GM19351 (cell line): Measurements from ENCODE around the gene RPL34.

Experiments used
- ATAC-seq: cut with Tn5 transposase; IDR thresholded peaks from one replicate; pipeline ENCODE4 v1.9.1; 2021; ENCODE audit warnings: mild to moderate bottlenecking, moderate library complexity; ENCODE audit not compliant: unreplicated experiment

The RPL34 gene

GRCh38 chr4:108622828-108623227, 2.5 kb downstream of the RPL34 start:
- no peak for ATAC-seq

GRCh38 chr4:108624263-108625056, 4.1 kb downstream of the RPL34 start:
- no peak for ATAC-seq

GRCh38 chr4:108626056-108626455, 5.7 kb downstream of the RPL34 start:
- no peak for ATAC-seq

DNA sequence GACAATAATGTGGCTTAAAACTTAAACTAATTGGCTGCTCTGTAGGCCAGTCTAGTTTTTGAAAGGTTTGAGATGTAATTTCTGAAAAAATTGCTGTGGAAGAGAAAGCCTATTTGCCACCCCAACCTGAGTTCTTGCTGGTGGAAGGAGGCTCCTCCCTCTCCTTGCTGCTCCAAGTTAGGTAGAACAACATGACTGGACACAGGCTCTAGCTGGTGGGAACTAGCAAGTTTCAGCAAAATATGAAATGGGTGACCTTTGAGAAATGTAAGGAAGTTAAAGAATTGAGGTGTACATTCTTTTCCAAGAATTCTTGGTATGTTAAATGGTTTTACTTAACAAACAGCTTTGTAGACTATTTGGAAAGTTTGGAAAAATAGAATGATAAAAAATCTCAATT, 8.0 kb downstream of the RPL34 start:
- ATAC-seq = no peak

DNA sequence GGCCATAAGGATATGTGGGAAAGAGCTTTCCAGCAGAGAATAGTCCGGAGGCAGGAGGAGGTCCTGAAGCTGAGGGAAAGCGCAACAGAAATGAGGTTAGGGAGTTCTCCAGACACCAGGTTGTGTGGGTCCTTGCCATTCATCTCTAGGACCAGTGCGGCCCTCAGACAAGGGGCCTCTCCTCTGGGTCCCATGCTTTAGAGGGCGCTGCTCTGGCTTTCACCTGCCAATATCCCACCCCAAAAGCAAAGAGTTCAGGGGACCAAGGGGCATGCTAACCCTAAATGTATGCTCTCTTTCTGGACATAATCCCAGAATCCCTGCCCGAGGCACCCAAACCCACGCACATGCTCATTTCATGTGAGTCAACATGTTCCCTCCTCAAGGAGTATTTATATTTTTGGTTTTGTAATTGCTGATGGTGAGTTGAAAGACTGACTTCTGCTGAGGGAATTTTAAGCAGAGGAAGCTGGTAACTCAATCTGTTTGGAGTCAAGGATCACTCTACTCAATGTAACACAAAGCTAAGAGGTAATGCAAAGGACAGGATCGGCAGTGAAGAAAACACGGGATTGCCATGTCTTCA, 14.8 kb downstream of the RPL34 start:
- no peak for ATAC-seq

- ATAC-seq = no peak
Observed at GRCh38 chr4:108636246-108636645, 15.9 kb downstream of the RPL34 start.

DNA sequence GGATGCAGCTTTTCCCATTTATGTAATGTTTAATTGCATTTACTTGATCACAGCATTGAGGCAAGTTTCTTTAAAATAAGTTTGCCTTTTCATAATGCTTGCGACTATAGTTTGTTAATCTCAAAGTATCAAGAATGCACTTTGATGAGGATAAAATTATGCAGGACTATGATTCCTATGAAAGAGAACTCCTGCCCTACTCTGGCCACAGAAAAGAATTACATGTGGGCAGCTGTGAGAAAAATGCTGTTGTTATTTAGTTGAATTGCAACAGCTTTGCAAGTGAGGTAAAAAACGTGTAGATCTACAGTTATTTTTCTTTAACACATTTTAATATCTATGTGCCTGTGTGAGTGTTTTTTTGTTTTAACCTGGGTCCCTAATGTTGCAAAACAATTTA, 17.5 kb downstream of the RPL34 start:
- no peak for ATAC-seq

DNA sequence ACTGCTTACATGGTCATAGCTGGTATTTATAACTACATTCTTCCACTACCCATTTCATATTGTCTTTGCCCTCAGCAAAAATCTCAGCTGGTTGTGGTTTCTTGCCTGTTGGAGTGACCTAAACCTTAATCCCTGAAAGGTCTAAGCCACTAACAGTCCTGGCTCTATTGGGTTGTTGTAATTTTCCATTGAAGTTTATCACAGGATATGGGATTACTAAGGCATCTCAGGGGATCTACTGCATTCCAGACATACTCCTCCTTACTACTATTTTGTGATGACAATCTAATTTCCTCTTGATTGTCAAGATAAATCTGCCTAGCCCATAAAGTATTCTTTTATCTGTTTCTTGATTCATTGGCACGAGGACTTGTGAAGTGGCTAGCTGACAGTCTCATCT, 23.9 kb downstream of the RPL34 start:
- no peak for ATAC-seq

DNA sequence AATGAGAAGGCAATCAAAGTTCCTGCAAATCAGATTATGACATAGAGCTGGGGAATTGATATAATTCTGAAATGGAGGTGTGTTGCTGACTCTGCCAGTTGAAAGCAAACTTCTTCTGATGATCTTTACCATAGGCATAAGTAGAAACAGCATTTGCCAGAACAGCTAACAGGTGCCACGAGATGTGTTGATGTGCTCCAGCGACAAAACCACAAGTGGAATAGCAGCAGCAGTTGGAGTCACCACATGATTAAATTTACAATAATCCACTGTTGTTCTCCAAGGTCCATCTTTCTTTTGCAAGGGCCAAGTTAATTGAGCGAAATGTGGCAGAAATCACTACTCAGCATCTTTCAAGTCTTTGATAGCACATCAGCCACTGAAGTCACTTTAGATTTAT, 26.3 kb downstream of the RPL34 start:
- no peak for ATAC-seq

DNA sequence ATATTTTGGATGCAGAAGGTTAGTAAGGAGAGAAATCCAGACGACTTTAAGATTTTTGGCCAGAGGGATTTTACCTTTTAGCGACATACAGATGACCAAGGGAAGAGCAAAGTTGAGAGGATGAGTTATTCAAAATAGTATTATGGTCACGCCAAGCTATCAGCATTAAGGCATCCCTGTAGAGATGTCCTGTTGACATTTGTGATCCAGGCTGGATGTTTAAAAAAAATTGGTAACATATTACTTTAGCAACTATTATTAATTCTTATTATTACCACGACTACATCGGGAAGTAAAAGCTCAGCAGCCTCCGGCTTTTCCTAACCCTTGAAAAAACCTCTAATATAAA, 29.5 kb downstream of the RPL34 start:
- ATAC-seq = peak; percentile 6

GRCh38 chr4:108650212-108651013, 30.0 kb downstream of the RPL34 start, which contains the start of gene OSTC:
Gene OSTC (plus strand): TSS chr4:108650599. CDS start chr4:108650656, 57 bp downstream.
- ATAC-seq = peak; percentile 85

DNA sequence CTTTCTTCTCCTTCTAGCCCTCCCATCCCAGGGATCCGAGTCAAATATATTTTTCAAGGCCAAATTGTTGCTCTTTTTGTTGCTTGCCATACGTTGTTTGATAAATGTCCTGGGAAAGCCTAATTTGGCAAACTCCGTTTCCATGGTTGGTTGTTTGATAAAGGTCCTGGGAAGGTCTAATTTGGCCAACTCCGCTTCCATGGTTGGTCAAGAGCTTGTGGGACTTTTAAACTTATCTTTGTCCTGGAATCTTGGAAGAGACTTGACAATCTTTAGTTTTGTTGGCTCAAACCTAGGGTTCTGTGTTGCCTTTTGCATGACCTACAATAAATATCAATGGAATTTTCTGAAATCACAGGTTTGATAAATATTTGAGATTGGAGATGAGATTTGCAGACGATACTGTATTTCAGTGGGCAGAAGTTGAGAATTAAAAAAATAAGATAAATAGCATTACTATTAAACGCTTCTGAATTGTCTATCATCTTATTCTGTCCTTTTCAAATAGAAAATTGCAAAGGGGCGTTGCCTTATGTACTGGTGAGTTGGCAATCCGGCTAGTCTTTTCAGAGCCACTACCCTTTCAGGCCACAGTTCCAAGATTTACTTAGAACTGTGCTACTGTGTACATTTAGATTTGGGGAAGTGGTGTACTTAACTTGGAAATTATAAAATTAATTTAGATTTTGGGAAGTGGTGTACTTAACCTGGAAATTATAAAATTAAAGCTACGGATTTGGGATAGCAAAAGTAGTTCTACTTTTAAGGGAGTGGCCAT, 30.8 kb downstream of the RPL34 start:
- ATAC-seq = peak; percentile 43

DNA sequence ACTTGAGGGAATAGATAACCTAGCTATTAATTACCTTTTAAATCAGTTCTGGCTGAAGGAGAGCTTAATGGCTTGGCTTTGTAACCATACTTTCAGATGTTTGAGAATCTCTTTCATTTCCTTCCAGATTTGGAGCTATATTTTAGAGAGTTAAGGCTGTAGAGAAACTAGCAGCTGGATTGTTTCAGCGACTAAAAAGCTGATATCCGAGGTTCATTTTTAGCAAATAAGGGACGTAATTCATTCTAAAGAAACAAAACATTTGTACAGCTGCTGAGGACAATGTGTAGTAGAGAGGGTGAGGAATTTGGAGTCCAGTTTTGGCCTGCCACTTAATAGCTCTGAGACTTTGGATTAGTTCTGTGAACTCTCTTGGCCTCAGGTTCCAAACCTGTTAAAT, 42.3 kb downstream of the RPL34 start:
- no peak for ATAC-seq

DNA sequence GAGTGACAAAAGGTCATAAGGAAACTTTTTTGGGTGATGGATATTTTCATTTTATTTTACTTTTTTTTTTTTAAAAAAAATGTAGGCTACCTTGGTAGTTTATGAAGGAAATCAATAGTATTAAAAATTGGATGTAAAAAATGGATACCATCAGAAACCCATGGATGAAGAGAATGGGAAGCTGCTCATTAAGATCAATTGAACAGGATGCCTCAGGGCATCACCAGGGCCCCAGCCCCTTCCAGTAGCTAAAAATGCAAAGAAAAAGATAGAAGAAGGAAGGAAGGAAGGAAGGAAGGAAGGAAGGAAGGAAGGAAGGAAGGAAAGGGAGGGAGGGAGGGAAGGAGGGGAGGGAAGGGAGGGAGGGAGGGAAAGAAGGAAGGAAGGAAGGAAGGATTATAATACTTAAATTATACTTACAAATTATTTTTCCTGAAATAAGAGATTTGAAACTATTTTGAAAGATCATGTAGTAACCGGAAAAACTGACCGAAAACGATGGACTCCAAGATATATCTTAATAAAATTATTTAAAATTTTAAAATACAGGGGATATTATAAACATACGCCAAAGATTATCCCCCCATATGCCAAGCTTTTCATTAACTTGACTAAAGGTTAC, 54.1 kb downstream of the RPL34 start:
- ATAC-seq = no peak
